Left ventricle myocardium inferior (tissue), 1 donor: Measurements from ENCODE around the gene TTLL5. TPM values are rescaled to one million over a fixed set of nuclear protein-coding genes. Genes with fewer than 3 reads are reported as not detected.
"Not testable (repeated sequence)": the region's sequence is repeated elsewhere in the genome, so short reads cannot be mapped to it uniquely, and the experiment has no call there.

Experiments
- DNase-seq: peaks from one replicate; pipeline ENCODE4 v3.0.0-alpha.2; 2020
- H3K27ac ChIP-seq: fragments of 200-600 bp; replicated peaks from 2 replicates; pipeline ENCODE4 v1.8.0; 2021
- H3K27me3 ChIP-seq: fragments of 200-600 bp; 2 replicates; pipeline ENCODE4 v1.8.0; 2021; ENCODE audit warnings: low read depth
- H3K36me3 ChIP-seq: fragments of 200-600 bp; 2 replicates; pipeline ENCODE4 v1.8.0; 2021
- H3K4me1 ChIP-seq: fragments of 200-600 bp; 2 replicates; pipeline ENCODE4 v1.8.0; 2021
- H3K4me3 ChIP-seq: fragments of 200-600 bp; 2 replicates; pipeline ENCODE4 v1.8.0; 2021; ENCODE audit warnings: mild to moderate bottlenecking, moderate library complexity
- H3K9me3 ChIP-seq: fragments of 200-600 bp; replicated peaks from 2 replicates; pipeline ENCODE4 v1.8.0; 2021
- intact Hi-C: fragments of 100-400 bp; cut with micrococcal nuclease; formaldehyde crosslinking; loops from one replicate; pipeline ENCODE4 v1.11.0; 2022
- total RNA-seq: library from RNA; stranded (reverse); fragmentation: NEBNext Ultra II Directional; extraction: Animal tissue kit (Norgen Biotek cat#: 25700); gene quantifications from one replicate; pipeline ENCODE4 v1.2.1, GENCODE V29; 2021
- TF ChIP-seq, protein P1 (sequence below): fragments of 200-600 bp; IDR thresholded peaks from 2 replicates; pipeline ENCODE4 v1.8.0; 2021; ENCODE audit warnings: antibody characterized with exemption, mild to moderate bottlenecking, borderline replicate concordance
- donor health status: DM: no; HTN: yes; CAD: no; lungs with severe emphysema.

The TTLL5 gene
- total RNA-seq, 1 donor from 2014 or later = 16.3 TPM

DNA sequence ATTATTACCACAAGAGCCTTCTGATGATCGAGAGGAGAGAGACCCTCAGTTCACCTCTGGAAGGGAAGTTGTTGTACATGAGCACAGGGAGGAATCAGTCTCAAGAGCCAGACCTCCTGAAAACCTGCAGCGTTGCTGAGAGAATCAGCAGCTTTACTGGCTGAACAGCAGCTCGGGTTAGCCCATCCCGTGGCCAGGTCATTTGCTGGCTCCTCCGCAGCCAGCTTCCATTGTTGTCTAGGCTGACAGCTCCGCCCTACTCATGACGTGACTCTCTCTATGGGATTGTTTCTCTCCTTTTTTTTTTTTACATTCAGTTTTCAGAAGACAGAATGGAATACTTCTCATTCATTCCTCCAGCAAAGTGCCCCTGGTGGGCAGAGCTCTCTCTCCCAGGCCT lies 250.8 kb downstream of the TTLL5 start:
- Histone ChIP-seq H3K27me3 (no peaks in the 10 kb centered on the region), H3K9me3 (no peaks in the 10 kb centered on the region), H3K4me1 (peaks cover 5% of the 10 kb centered on the region), H3K27ac (no peak overlapping the region), H3K4me3 (no peak overlapping the region), H3K36me3 (no peaks in the 10 kb centered on the region)
- TF ChIP-seq, protein P1, sequence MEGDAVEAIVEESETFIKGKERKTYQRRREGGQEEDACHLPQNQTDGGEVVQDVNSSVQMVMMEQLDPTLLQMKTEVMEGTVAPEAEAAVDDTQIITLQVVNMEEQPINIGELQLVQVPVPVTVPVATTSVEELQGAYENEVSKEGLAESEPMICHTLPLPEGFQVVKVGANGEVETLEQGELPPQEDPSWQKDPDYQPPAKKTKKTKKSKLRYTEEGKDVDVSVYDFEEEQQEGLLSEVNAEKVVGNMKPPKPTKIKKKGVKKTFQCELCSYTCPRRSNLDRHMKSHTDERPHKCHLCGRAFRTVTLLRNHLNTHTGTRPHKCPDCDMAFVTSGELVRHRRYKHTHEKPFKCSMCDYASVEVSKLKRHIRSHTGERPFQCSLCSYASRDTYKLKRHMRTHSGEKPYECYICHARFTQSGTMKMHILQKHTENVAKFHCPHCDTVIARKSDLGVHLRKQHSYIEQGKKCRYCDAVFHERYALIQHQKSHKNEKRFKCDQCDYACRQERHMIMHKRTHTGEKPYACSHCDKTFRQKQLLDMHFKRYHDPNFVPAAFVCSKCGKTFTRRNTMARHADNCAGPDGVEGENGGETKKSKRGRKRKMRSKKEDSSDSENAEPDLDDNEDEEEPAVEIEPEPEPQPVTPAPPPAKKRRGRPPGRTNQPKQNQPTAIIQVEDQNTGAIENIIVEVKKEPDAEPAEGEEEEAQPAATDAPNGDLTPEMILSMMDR = no peak
- DNase-seq = no peak
- intact Hi-C loops = no loop called here

DNA sequence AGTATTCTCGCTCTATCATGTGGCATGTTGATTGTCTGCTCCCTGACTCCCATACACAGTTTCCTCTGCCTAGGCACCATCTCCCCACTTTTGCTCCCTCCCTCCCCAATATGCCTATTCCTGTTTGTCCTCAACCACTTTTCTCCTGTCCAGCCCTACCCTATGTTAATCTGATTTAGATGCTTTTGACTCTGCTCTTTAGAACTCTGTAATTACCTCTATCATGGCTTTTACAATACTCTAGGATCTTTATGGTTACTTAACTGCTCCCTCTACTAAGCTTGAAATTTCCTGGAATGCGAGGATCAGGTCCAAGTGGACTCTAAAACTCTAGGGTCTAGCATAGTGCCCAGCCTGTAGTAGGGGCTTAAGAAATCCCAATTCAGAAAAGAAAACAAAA lies 252.1 kb downstream of the TTLL5 start:
- H3K27me3 ChIP-seq = no peaks in the 10 kb centered on the region
- intact Hi-C loops = no loop called here
- no peak overlapping the region for H3K4me3 ChIP-seq

DNA sequence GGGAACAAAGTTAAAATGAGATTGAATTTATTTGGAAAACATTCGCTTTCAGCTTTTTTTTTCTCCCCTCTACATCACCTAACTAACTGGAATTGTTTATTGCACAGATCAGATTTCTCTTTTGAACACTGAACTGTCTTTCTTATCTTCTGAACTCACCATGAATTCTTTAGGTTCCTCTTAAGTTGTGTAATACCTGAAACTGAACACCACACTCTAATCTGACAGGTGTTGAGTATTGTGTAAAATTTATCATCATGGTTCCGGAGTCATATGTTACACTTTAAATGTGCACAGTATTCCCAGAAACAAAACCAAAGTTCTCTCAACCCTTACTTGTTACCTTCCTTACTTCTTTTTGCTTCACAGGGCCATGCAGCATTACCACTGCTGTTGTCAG lies 254.0 kb downstream of the TTLL5 start:
- no peaks in the 10 kb centered on the region for H3K9me3 ChIP-seq
- TF ChIP-seq, protein P1 = no peak
- no peaks in the 10 kb centered on the region for H3K27me3 ChIP-seq
- no peak overlapping the region for H3K4me3 ChIP-seq
- no peak overlapping the region for H3K27ac ChIP-seq
- H3K36me3 ChIP-seq = no peaks in the 10 kb centered on the region
- intact Hi-C loops = no loop called here
- H3K4me1 ChIP-seq = peaks cover 5% of the 10 kb centered on the region
- DNase-seq = no peak

More for the DNA sequence above, 252.1 kb downstream of the TTLL5 start:
- Histone ChIP-seq H3K4me1 (peaks cover 5% of the 10 kb centered on the region), H3K36me3 (no peaks in the 10 kb centered on the region), H3K27ac (no peak overlapping the region), H3K9me3 (no peaks in the 10 kb centered on the region)
- no peak for DNase-seq
- TF ChIP-seq, protein P1 = no peak

DNA sequence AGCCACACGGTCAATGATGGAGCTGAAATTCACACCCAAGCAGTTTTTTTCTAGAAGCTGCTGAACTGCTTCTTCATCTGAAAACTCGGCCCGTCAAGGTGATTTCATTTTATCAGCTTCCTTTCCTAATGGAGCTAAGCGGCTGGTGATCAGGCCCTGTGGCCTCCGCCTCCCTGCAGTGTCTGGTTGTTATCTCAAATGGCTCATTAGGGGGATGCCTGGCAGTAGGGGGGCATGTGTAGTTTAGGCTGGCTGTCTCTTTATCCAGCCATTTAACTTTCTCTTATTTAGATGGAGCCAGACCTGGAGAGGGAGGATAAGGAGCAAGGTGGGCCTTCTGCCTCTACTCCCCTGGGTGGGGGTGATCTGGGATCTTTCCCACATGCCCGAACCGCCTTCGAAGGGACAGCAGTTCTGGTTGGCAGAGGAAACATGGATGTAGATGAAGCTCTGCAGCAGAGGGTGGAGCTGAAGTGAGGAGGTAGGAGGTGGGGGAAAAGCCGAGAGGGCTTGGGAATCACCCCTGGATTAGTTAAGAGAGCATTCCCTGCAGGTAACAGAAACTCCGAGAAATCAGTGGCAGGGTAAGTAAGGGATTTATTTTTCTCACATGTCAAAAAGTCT lies 256.4 kb downstream of the TTLL5 start:
- Histone ChIP-seq H3K4me3 (no peak overlapping the region), H3K9me3 (peaks cover 11% of the 10 kb centered on the region), H3K4me1 (no peaks in the 10 kb centered on the region), H3K27me3 (no peaks in the 10 kb centered on the region), H3K27ac (no peak overlapping the region), H3K36me3 (no peaks in the 10 kb centered on the region)
- intact Hi-C loops = no loop called here
- DNase-seq = no peak
- TF ChIP-seq, protein P1 = no peak

DNA sequence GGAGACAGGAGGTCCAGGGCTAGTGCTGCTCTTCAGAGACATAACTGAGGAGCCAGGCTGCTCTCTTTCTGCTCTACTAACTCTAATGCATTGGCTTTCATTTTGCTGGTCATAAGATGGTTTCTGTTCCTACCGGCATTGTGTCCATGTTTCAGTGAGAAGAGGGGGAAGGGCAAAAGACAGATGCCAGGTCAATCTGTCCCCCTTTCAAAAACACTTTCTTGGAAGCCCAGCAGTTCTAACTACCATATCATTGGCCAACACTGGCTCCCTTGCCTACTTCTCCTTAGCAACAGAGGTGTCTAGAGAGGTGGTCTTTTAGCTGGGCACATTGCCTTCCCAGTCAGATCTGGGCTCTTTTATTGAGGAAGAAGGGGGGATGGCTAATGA lies 256.9 kb downstream of the TTLL5 start:
- Histone ChIP-seq H3K36me3 (no peaks in the 10 kb centered on the region), H3K4me1 (no peaks in the 10 kb centered on the region), H3K27ac (no peak overlapping the region), H3K9me3 (peaks cover 11% of the 10 kb centered on the region), H3K4me3 (no peak overlapping the region), H3K27me3 (no peaks in the 10 kb centered on the region)
- TF ChIP-seq, protein P1 = no peak
- intact Hi-C loops = no loop called here
- no peak for DNase-seq

DNA sequence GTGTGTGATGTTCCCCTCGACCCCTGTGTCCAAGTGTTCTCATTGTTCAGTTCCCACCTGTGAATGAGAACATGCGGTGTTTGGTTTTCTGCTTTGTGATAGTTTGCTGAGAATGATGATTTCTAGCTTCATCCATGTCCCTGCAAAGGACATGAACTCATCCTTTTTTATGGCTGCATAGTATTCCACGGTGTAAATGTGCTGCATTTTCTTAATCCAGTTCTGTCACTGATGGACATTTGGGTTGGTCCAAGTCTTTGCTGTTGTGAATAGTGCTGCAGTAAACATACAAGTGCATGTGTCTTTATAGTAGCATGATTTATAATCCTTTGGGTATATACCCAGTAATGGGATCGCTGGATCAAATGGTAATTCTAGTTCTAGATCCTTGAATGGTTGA lies 259.4 kb downstream of the TTLL5 start:
- H3K4me3 ChIP-seq, DNase-seq, intact Hi-C loops, H3K36me3 ChIP-seq, H3K4me1 ChIP-seq, H3K27me3 ChIP-seq, H3K27ac ChIP-seq: not testable (repeated sequence)
- peaks cover 11% of the 10 kb centered on the region for H3K9me3 ChIP-seq

DNA sequence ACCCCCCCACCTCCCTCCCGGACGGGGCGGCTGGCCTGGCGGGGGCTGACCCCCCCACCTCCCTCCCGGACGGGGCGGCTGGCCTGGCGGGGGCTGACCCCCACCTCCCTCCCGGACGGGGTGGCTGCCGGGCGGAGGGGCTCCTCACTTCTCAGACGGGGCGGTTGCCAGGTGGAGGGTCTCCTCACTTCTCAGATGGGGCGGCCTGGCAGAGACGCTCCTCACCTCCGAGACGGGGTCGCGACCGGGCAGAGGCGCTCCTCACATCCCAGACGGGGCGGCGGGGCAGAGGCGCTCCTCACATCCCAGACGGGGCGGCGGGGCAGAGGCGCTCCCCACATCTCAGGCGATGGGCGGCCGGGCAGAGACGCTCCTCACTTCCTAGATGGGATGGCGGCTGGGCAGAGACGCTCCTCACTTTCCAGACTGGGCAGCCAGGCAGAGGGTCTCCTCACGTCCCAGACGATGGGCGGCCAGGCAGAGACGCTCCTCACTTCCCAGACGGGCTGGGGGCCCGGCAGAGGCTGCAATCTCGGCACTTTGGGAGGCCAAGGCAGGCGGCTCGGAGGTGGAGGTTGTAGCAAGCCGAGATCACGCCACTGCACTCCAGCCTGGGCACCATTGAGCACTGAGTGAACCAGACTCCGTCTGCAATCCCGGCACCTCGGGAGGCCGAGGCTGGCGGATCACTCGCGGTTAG lies 264.2 kb downstream of the TTLL5 start:
- H3K27ac ChIP-seq, H3K27me3 ChIP-seq, H3K36me3 ChIP-seq, DNase-seq, intact Hi-C loops, H3K4me1 ChIP-seq, H3K4me3 ChIP-seq: not testable (repeated sequence)
- peaks cover 11% of the 10 kb centered on the region for H3K9me3 ChIP-seq
